ENCODE data around the gene GMPR2.

Gene GMPR2

GRCh38 chr14:24254630-24255392 lies 22.1 kb downstream of the GMPR2 start:
- Histone ChIP-seq H3K4me3 (ENCODE audit: low read depth in 1 of 2, low read length in 1 of 2) (no peak overlapping the region), H3K27ac (no peak overlapping the region), H3K27me3 (no peaks in the 10 kb centered on the region), H3K9me3 (no peaks in the 10 kb centered on the region), H3K36me3 (peaks cover 42% of the 10 kb centered on the region), H3K4me1 (ENCODE audit: control insufficient read depth in 1 of 2, insufficient read depth in 1 of 2, low read depth in 1 of 2, low read length in 1 of 2) (no peaks in the 10 kb centered on the region)
- no peak for TF ChIP-seq CTCF (IDR thresholded peaks at IDR 0.05)

DNA sequence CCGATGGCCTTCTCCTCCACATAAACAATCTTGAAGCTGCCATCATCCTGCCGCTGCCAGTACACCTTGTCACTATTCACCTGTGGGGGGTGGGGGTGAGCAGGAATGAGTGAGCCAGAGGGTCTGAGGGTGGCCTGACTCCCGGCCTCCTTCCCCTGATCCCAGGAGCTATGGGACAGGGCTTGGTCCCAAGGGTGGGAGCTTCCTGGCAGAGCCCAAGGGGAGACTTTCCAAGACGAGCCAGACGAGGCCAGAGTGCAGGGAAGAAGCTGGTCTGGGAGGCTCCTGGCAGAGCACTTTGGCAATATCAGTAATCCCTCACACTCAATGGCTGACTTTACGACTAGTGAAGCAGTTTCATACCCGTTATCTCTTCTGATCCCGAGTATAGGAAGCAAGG lies 22.7 kb downstream of the GMPR2 start:
- Histone ChIP-seq H3K4me1 (ENCODE audit: control insufficient read depth in 1 of 2, insufficient read depth in 1 of 2, low read depth in 1 of 2, low read length in 1 of 2) (no peaks in the 10 kb centered on the region), H3K36me3 (peaks cover 49% of the 10 kb centered on the region), H3K27me3 (no peaks in the 10 kb centered on the region), H3K4me3 (ENCODE audit: low read depth in 1 of 2, low read length in 1 of 2) (no peak overlapping the region), H3K9me3 (no peaks in the 10 kb centered on the region), H3K27ac (no peak overlapping the region)
- TF ChIP-seq CTCF (IDR thresholded peaks at IDR 0.05) = no peak

DNA sequence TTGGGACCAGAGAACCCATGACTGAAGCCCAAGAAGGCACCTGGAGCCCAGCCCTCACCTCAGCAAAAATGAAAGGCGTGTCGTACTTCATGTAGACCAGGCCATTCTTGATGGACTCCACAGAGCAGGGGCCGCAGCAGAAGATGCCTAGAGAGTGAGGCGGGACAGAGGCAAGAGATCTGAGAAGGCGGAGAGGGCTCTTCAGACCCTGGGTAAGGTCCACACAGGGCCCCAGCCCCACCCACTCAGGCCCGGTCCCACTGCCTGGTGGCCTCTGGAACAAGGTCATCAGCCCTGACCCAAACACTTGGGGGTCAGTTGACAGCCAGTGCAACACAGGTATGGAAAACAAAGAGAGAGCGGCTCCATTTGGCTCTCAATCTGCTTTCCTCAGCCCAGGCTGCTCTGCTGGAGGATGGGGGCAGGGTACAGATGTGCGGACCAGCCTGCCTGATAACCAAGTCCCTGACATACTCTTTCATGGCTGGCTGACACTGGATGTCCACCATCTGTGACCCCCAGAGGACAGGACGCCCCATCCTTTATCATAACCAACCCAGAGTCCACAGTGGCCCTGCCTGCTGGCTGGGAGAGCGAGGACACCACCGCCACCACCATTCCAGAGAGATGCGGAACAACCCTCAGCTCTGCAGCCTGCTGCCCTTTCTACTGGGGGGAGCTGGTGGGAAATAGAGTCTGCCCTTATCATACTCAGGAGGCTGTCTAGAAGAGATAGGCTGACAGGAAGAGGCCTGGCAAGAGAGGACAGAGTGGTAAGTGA lies 23.4 kb downstream of the GMPR2 start:
- Histone ChIP-seq H3K27me3 (no peaks in the 10 kb centered on the region), H3K27ac (no peak overlapping the region), H3K4me3 (ENCODE audit: low read depth in 1 of 2, low read length in 1 of 2) (no peak overlapping the region), H3K4me1 (ENCODE audit: control insufficient read depth in 1 of 2, insufficient read depth in 1 of 2, low read depth in 1 of 2, low read length in 1 of 2) (no peaks in the 10 kb centered on the region), H3K9me3 (no peaks in the 10 kb centered on the region), H3K36me3 (peaks cover 54% of the 10 kb centered on the region)
- TF ChIP-seq CTCF (IDR thresholded peaks at IDR 0.05) = no peak

DNA sequence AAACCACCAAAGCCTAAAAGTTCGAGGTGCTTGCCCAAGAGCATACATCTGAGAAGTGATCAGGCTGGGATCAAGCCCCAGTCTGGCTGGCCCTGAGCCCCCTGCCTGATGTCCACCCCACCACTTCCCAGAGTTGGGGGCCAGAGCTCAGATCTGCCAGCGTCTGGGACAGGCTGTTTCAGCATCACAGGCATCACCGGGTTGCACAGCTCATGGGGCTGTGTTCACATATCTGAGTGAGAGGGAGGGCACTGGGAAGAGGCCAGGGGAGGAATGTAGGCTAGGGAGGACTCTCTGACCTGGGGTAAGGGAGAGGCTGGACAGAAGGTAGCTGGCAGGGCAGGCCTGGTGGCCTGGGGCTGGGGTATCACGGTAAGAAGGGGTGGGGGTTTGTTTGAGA lies 24.2 kb downstream of the GMPR2 start:
- no peak for TF ChIP-seq CTCF (IDR thresholded peaks at IDR 0.05)
- no peak overlapping the region for H3K4me3 ChIP-seq (ENCODE audit: low read depth in 1 of 2, low read length in 1 of 2)

DNA sequence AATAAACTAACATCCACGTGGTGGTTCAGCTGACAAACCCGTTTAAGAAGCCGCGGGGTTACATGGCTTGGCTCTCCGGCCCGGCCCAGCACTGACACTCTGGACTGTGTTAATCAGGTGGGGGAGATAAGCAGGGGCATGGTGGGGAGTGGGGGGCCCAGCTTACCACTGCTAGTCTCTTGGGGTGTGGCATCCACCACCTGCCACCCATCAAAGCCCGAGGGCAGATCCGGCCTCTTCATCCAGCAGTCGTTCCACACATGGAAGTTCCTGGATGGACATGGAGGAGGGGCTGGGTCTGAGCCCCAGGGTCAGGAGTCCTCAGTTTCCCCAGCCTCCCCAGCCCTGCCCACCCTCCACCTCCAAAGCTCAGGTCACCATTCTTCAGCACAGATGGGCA lies 25.4 kb downstream of the GMPR2 start:
- H3K36me3 ChIP-seq = peaks cover 46% of the 10 kb centered on the region
- H3K9me3 ChIP-seq = no peaks in the 10 kb centered on the region
- no peak overlapping the region for H3K4me3 ChIP-seq (ENCODE audit: low read depth in 1 of 2, low read length in 1 of 2)
- H3K4me1 ChIP-seq (ENCODE audit: control insufficient read depth in 1 of 2, insufficient read depth in 1 of 2, low read depth in 1 of 2, low read length in 1 of 2) = no peaks in the 10 kb centered on the region
- H3K27ac ChIP-seq = no peak overlapping the region
- no peaks in the 10 kb centered on the region for H3K27me3 ChIP-seq
- no peak for TF ChIP-seq CTCF (IDR thresholded peaks at IDR 0.05)

More for the DNA sequence above, 24.2 kb downstream of the GMPR2 start:
- H3K27me3 ChIP-seq = no peaks in the 10 kb centered on the region
- H3K27ac ChIP-seq = no peak overlapping the region
- no peaks in the 10 kb centered on the region for H3K9me3 ChIP-seq
- peaks cover 54% of the 10 kb centered on the region for H3K36me3 ChIP-seq
- no peaks in the 10 kb centered on the region for H3K4me1 ChIP-seq (ENCODE audit: control insufficient read depth in 1 of 2, insufficient read depth in 1 of 2, low read depth in 1 of 2, low read length in 1 of 2)

Data from neutrophil (primary cell).